Stimulated activated CD8-positive, alpha-beta memory T cell treated with anti-CD3 and anti-CD28 coated beads, Interleukin-4, amount 100 ng/mL, for 48 hours (primary cell): ENCODE measurements around the gene ULBP3.
A peak's percentile ranks its signal among the peaks of the same experiment; 100 is the strongest.

Experiments used
- DNase-seq: peaks from one replicate; pipeline ENCODE4 v3.0.0-alpha.2; 2020

Gene ULBP3

GRCh38 chr6:150068720-150069648, at the start of gene ULBP3:
Gene ULBP3, minus strand, starts transcription at chr6:150069121. Its CDS starts 55 bp downstream, at chr6:150069066.
- peak; percentile 82 for DNase-seq

GRCh38 chr6:150118627-150119026, 49.7 kb upstream of the ULBP3 start:
- DNase-seq: no peak

- no peak for DNase-seq
Observed at GRCh38 chr6:150118203-150118602, 49.3 kb upstream of the ULBP3 start.

GRCh38 chr6:150116200-150116800, 47.4 kb upstream of the ULBP3 start:
- DNase-seq: no peak

GRCh38 chr6:150115769-150116168, 46.8 kb upstream of the ULBP3 start:
- no peak for DNase-seq

GRCh38 chr6:150112233-150112632, 43.3 kb upstream of the ULBP3 start:
- DNase-seq: no peak

GRCh38 chr6:150102750-150103270, 33.9 kb upstream of the ULBP3 start:
- DNase-seq: no peak

- no peak for DNase-seq
Observed at GRCh38 chr6:150100745-150101144, 31.8 kb upstream of the ULBP3 start.

GRCh38 chr6:150099953-150100352, 31.0 kb upstream of the ULBP3 start:
- DNase-seq: no peak

- DNase-seq: no peak
Observed at GRCh38 chr6:150099546-150099945, 30.6 kb upstream of the ULBP3 start.

GRCh38 chr6:150098155-150098554, 29.2 kb upstream of the ULBP3 start:
- DNase-seq: no peak

- DNase-seq: no peak
Observed at GRCh38 chr6:150093397-150093796, 24.5 kb upstream of the ULBP3 start.

GRCh38 chr6:150091476-150091875, 22.6 kb upstream of the ULBP3 start:
- DNase-seq: no peak

GRCh38 chr6:150090328-150090727, 21.4 kb upstream of the ULBP3 start:
- no peak for DNase-seq

- DNase-seq: no peak
Observed at GRCh38 chr6:150088481-150089154, 19.7 kb upstream of the ULBP3 start.

- no peak for DNase-seq
Observed at GRCh38 chr6:150087336-150087735, 18.4 kb upstream of the ULBP3 start.

GRCh38 chr6:150086026-150086425, 17.1 kb upstream of the ULBP3 start:
- DNase-seq: no peak

GRCh38 chr6:150084426-150084825, 15.5 kb upstream of the ULBP3 start:
- DNase-seq: no peak

- no peak for DNase-seq
Observed at GRCh38 chr6:150083839-150084238, 14.9 kb upstream of the ULBP3 start.

- DNase-seq: no peak
Observed at GRCh38 chr6:150081702-150082101, 12.8 kb upstream of the ULBP3 start.

GRCh38 chr6:150079604-150080003, 10.7 kb upstream of the ULBP3 start:
- DNase-seq: no peak

- DNase-seq: no peak
Observed at GRCh38 chr6:150078788-150079187, 9.9 kb upstream of the ULBP3 start.

- DNase-seq: no peak
Observed at GRCh38 chr6:150076196-150076893, 7.4 kb upstream of the ULBP3 start.
